IMR-90 (cell line): ENCODE data around the gene TBC1D23. TPM values are rescaled to one million over a fixed set of nuclear protein-coding genes. Genes with fewer than 3 reads are reported as not detected.

Experiments
- ATAC-seq: fragments of 200-7000 bp; cut with Tn5 transposase; 2 replicates; pipeline ENCODE4 v1.9.1; 2020; ENCODE audit warnings: low read depth, mild to moderate bottlenecking, moderate library complexity
- BruUV-seq: library from RNA; stranded (reverse); fragments of 400-500 nt; replicated peaks from 2 replicates; lab custom pipeline; 2021; lab: Mats Ljungman, UMichigan
- CTCF ChIA-PET: fragments of 300-600 bp; formaldehyde crosslinking; extraction: SDS; loops from one replicate; lab custom pipeline; 2021; ENCODE audit warnings: antibody characterized with exemption; lab: Yijun Ruan, JAX
- POLR2A ChIA-PET: fragments of 300-600 bp; sonication (Branson Sonifier 250); formaldehyde crosslinking; loops from one replicate; lab custom pipeline; 2022; ENCODE audit warnings: antibody characterized with exemption; ENCODE audit not compliant: unreplicated experiment; lab: Charles Lee
- DNase-seq: peaks from one replicate; pipeline ENCODE4 v3.0.0; 2013
- H2AFZ ChIP-seq: replicated peaks from 2 replicates; pipeline ENCODE3; 2013; ENCODE audit warnings: low read length, mild to moderate bottlenecking; ENCODE audit not compliant: poor library complexity
- H2AK5ac ChIP-seq: 2 replicates; pipeline ENCODE4 v1.6.1; 2013; ENCODE audit warnings: low read depth, low read length, inconsistent platforms
- H2AK9ac ChIP-seq: replicated peaks from 2 replicates; pipeline ENCODE3; 2013; ENCODE audit warnings: mild to moderate bottlenecking, low read depth, low read length, moderate library complexity; ENCODE audit not compliant: poor library complexity
- H2BK120ac ChIP-seq: 2 replicates; pipeline ENCODE4 v1.6.1; 2013; ENCODE audit warnings: low read depth, low read length, inconsistent platforms
- H2BK15ac ChIP-seq: 3 replicates; pipeline ENCODE4 v1.6.1; 2013; ENCODE audit warnings: low read depth, low read length, inconsistent platforms
- H2BK20ac ChIP-seq: 2 replicates; pipeline ENCODE4 v1.6.1; 2013; ENCODE audit warnings: low read depth, mild to moderate bottlenecking, inconsistent platforms, low read length, moderate library complexity
- H2BK5ac ChIP-seq: 2 replicates; pipeline ENCODE4 v1.6.1; 2013; ENCODE audit warnings: mild to moderate bottlenecking, low read depth, low read length, inconsistent platforms; ENCODE audit not compliant: poor library complexity, severe bottlenecking
- H3K14ac ChIP-seq: replicated peaks from 2 replicates; pipeline ENCODE4 v1.6.1; 2013; ENCODE audit warnings: low read depth, low read length, inconsistent platforms
- H3K18ac ChIP-seq: 2 replicates; pipeline ENCODE4 v1.6.1; 2013; ENCODE audit warnings: low read depth, low read length, control low read depth
- H3K23ac ChIP-seq: 2 replicates; pipeline ENCODE4 v1.6.1; 2013; ENCODE audit warnings: low read depth, low read length, inconsistent platforms
- H3K27ac ChIP-seq: 2 replicates; pipeline ENCODE4 v1.5.1; 2013; ENCODE audit warnings: mild to moderate bottlenecking, control low read depth, low read length; ENCODE audit not compliant: insufficient read depth
- H3K27me3 ChIP-seq: 2 replicates; pipeline ENCODE4 v1.6.1; 2013; ENCODE audit warnings: low read length; ENCODE audit not compliant: control insufficient read depth, insufficient read depth
- H3K36me3 ChIP-seq: 2 replicates; pipeline ENCODE4 v1.6.1; 2013; ENCODE audit warnings: low read length, mixed read lengths; ENCODE audit not compliant: control insufficient read depth, insufficient read depth
- H3K4ac ChIP-seq: 2 replicates; pipeline ENCODE4 v1.6.1; 2013; ENCODE audit warnings: low read depth, low read length, inconsistent platforms
- H3K4me1 ChIP-seq: 2 replicates; pipeline ENCODE4 v1.6.1; 2013; ENCODE audit warnings: low read length, mixed read lengths; ENCODE audit not compliant: control insufficient read depth, insufficient read depth
- H3K4me2 ChIP-seq: 2 replicates; pipeline ENCODE4 v1.6.1; 2013; ENCODE audit warnings: low read depth, mild to moderate bottlenecking, control low read depth, low read length, moderate library complexity
- H3K4me3 ChIP-seq: 2 replicates; pipeline ENCODE4 v1.5.1; 2013; ENCODE audit warnings: low read depth, mild to moderate bottlenecking, control low read depth, low read length, moderate library complexity; ENCODE audit not compliant: insufficient read depth
- H3K56ac ChIP-seq: 2 replicates; pipeline ENCODE4 v1.6.1; 2013; ENCODE audit warnings: low read length, inconsistent platforms; ENCODE audit not compliant: insufficient read depth; ENCODE audit errors: extremely low read depth
- H3K79me1 ChIP-seq, 2 experiments: 2 replicates each; pipeline ENCODE4 v1.6.1; 2013; ENCODE audit warnings: low read length in 2 of 2, inconsistent platforms in 1 of 2, low read depth in 1 of 2
- H3K9ac ChIP-seq: 2 replicates; pipeline ENCODE4 v1.6.1; 2013; ENCODE audit warnings: low read depth, low read length, control low read depth
- H3K9me1 ChIP-seq: 2 replicates; pipeline ENCODE4 v1.6.1; 2013; ENCODE audit warnings: low read length, inconsistent platforms; ENCODE audit not compliant: insufficient read depth
- H3K9me3 ChIP-seq: 2 replicates; pipeline ENCODE4 v1.6.1; 2013; ENCODE audit warnings: low read length; ENCODE audit not compliant: control insufficient read depth, insufficient read depth
- H4K20me1 ChIP-seq: 2 replicates; pipeline ENCODE4 v1.6.1; 2013; ENCODE audit warnings: low read length, inconsistent platforms; ENCODE audit not compliant: insufficient read depth
- H4K5ac ChIP-seq: 2 replicates; pipeline ENCODE4 v1.6.1; 2013; ENCODE audit warnings: mild to moderate bottlenecking, low read depth, low read length, control low read depth
- H4K8ac ChIP-seq, 2 experiments: 2 replicates each; pipeline ENCODE4 v1.6.1; 2013; ENCODE audit warnings: low read depth in 2 of 2, low read length in 2 of 2, control low read depth in 1 of 2, inconsistent platforms in 1 of 2
- H4K91ac ChIP-seq: 2 replicates; pipeline ENCODE4 v1.6.1; 2013; ENCODE audit warnings: low read depth, low read length, inconsistent platforms; ENCODE audit not compliant: insufficient read depth
- BHLHE40 ChIP-seq: fragments of 150-350 bp; IDR thresholded peaks from 2 replicates; pipeline ENCODE4 v1.6.1; 2016; ENCODE audit warnings: mild to moderate bottlenecking, low read depth, low read length
- CEBPB ChIP-seq: IDR thresholded peaks from 2 replicates; pipeline ENCODE4 v1.6.1; 2012; ENCODE audit warnings: low read depth, low read length, improper control_type of control experiment
- CTCF ChIP-seq: conservative IDR thresholded peaks from 2 replicates; pipeline ENCODE4 v1.5.1; 2012; ENCODE audit warnings: mild to moderate bottlenecking, low read depth, low read length, improper control_type of control experiment
- ELK1 ChIP-seq: fragments of 150-350 bp; IDR thresholded peaks from 2 replicates; pipeline ENCODE4 v1.6.1; 2016; ENCODE audit warnings: low read depth, mild to moderate bottlenecking, low read length, moderate library complexity, borderline replicate concordance
- FOS ChIP-seq: fragments of 150-350 bp; IDR thresholded peaks from 2 replicates; pipeline ENCODE4 v1.6.1; 2016; ENCODE audit warnings: low read depth, low read length
- MAZ ChIP-seq: IDR thresholded peaks from 2 replicates; pipeline ENCODE4 v1.6.1; 2012; ENCODE audit warnings: low read depth, mild to moderate bottlenecking, low read length, improper control_type of control experiment, moderate library complexity, borderline replicate concordance
- MXI1 ChIP-seq: IDR thresholded peaks from 2 replicates; pipeline ENCODE4 v1.6.1; 2012; ENCODE audit warnings: low read depth, mild to moderate bottlenecking, low read length, moderate library complexity, borderline replicate concordance
- RAD21 ChIP-seq: IDR thresholded peaks from 2 replicates; pipeline ENCODE4 v1.6.1; 2012; ENCODE audit warnings: low read length, improper control_type of control experiment
- RCOR1 ChIP-seq: IDR thresholded peaks from 2 replicates; pipeline ENCODE4 v1.6.1; 2012; ENCODE audit warnings: mild to moderate bottlenecking, low read length, improper control_type of control experiment; ENCODE audit not compliant: insufficient replicate concordance
- RFX5 ChIP-seq: IDR thresholded peaks from 2 replicates; pipeline ENCODE4 v1.8.0; 2012; ENCODE audit warnings: low read depth, mild to moderate bottlenecking, low read length, moderate library complexity
- SMC3 ChIP-seq: fragments of 150-350 bp; IDR thresholded peaks from 2 replicates; pipeline ENCODE4 v1.6.1; 2016; ENCODE audit warnings: low read depth, mild to moderate bottlenecking, antibody characterized with exemption, low read length, moderate library complexity
- USF2 ChIP-seq: fragments of 150-350 bp; IDR thresholded peaks from 2 replicates; pipeline ENCODE4 v1.6.1; 2017; ENCODE audit warnings: mild to moderate bottlenecking, antibody characterized with exemption, low read length, low read depth
- WGBS, 2 experiments: methylation state at CpG; one replicate each; pipeline versions ENCODE4 v1.1.5 to v1.1.7; 2013; ENCODE audit warnings: missing lambda C conversion rate in 2 of 2; ENCODE audit not compliant: insufficient read length in 1 of 2; ENCODE audit errors: extremely low coverage in 2 of 2; 5-methylcytosine and 5-hydroxymethylcytosine counted together
- dilution Hi-C: fragments of 300-500 bp; cut with HindIII; formaldehyde crosslinking; loops from one replicate; pipeline ENCODE4 v1.14.3; 2018; ENCODE audit warnings: low sequenced_read_pairs; ENCODE audit not compliant: unreplicated experiment
- in situ Hi-C: fragments of 300-500 bp; cut with MboI; formaldehyde crosslinking; loops from 3 replicates; pipeline ENCODE4 v1.14.3; 2019; ENCODE audit warnings: low sequenced_read_pairs, inconsistent platforms, mixed read lengths
- intact Hi-C: fragments of 100-400 bp; cut with micrococcal nuclease; formaldehyde crosslinking; loops from 2 replicates; pipeline ENCODE4 v1.10.0; 2022
- polyA plus RNA-seq, 3 experiments: library from polyadenylated mRNA; depleted of rRNA; stranded (reverse); fragments of >200 nt; gene quantifications; 2 replicates each; pipeline ENCODE4 v1.2.3, GENCODE V29; 2012; ENCODE audit warnings: low replicate concordance in 1 of 3
- total RNA-seq: library from RNA; depleted of rRNA; stranded (reverse); fragments of >200 nt; gene quantifications from 2 replicates; pipeline ENCODE4 v1.2.3, GENCODE V29; 2012

Gene TBC1D23
- total and polyA plus RNA-seq, 2 of the 4 experiments (the other 2 are of a cell fraction): 21.2 to 67.0 TPM

- ATAC-seq (peak; percentile 77), DNase-seq (peak; percentile 94)
- Histone ChIP-seq H3K4me2 (peak overlapping the region; percentile 81; the same call in 1 of the 2 replicates), H3K4ac (peak overlapping the region; percentile 80; the same call in 1 of the 2 replicates), H2AK9ac (no peak overlapping the region), H3K36me3 (no peaks in the 10 kb centered on the region), H4K8ac (peak overlapping the region in 1 of 2 experiments; percentile 68; a peak in 2 of 4 replicates), H3K27me3 (no peaks in the 10 kb centered on the region), H3K4me1 (peaks cover 3% of the 10 kb centered on the region; the same call in 1 of the 2 replicates), H3K9ac (no peak overlapping the region; the same call in 1 of the 2 replicates), H3K14ac (peak overlapping the region; percentile 53), H4K5ac (peak overlapping the region; percentile 50; the same call in 1 of the 2 replicates), H3K9me1 (peaks cover 4% of the 10 kb centered on the region), H3K18ac (peak overlapping the region; percentile 80; the same call in 1 of the 2 replicates), H3K23ac (peak overlapping the region; percentile 75; the same call in 1 of the 2 replicates), H2AK5ac (no peak overlapping the region; the same call in 1 of the 2 replicates), H3K56ac (peak overlapping the region; percentile 68), H2BK15ac (peak overlapping the region; percentile 16; the same call in 1 of the 3 replicates), H4K20me1 (peaks cover 12% of the 10 kb centered on the region; the same call in 1 of the 2 replicates), H3K4me3 (peak overlapping the region; percentile 8; the same call in 1 of the 2 replicates), H3K27ac (peak overlapping the region; percentile 14; the same call in 1 of the 2 replicates), H2BK5ac (peak overlapping the region; percentile 99), H2BK20ac (peak overlapping the region; percentile 89), H2BK120ac (peak overlapping the region; percentile 83; the same call in 1 of the 2 replicates), H3K9me3 (no peaks in the 10 kb centered on the region), H3K79me1 (peaks cover 10 to 42% of the 10 kb centered on the region in 2 experiments), H4K91ac (peak overlapping the region; percentile 54), H2AFZ (no peak overlapping the region)
- ChIA-PET CTCF (interaction anchor here (0.9 kb wide), 1 partner anchor 24 kb away, joined by 3 read pairs; no protein-coding TSS in a partner anchor), POLR2A (interaction anchor here (0.5 to 1.0 kb wide), 2 partner anchors 9 to 114 kb away, joined by 3 to 5 read pairs; partner anchors contain the start of gene TBC1D23)
- BruUV-seq: no TSS peak
- in situ Hi-C loops (no loop called here), dilution Hi-C loops (no loop called here), intact Hi-C loops (no loop called here)
- no CpG with 5 or more reads among the region's 2 CpGs for WGBS, 2 experiments
- peak; percentile 74 for TF ChIP-seq BHLHE40
- TF ChIP-seq FOS: peak; percentile 83
- TF ChIP-seq SMC3: no peak
- no peak for TF ChIP-seq RFX5
- TF ChIP-seq CEBPB: peak; percentile 60
- no peak for TF ChIP-seq RAD21
- no peak for TF ChIP-seq MAZ
- TF ChIP-seq RCOR1: peak; percentile 55
- TF ChIP-seq USF2: no peak
- no peak for TF ChIP-seq MXI1
- TF ChIP-seq CTCF: no peak
- TF ChIP-seq ELK1: no peak
These were observed 8.8 kb downstream of the TBC1D23 start for GRCh38 chr3:100269410-100270214.
